ENCODE measurements around the gene ZNF730. TPM values are rescaled to one million over a fixed set of nuclear protein-coding genes. Genes with fewer than 3 reads are reported as not detected.

Gene ZNF730
- total and polyA plus RNA-seq, 9 of the 15 experiments (the other 6 are each of a cell fraction or from before 2014, with no cell fraction given) = 0.28 to 2.0 (median 0.56) TPM

GRCh38 chr19:23098988-23099387 lies 17.8 kb upstream of the ZNF730 start (continued):
- no peak for TF ChIP-seq ZNF395 (CRISPR knock-in tag; IDR thresholded peaks at IDR 0.05)
- TF ChIP-seq NCOA1 (IDR thresholded peaks at IDR 0.05; ENCODE audit: low read depth) = peak; percentile 36; the same call in 1 of the 2 replicates
- TF ChIP-seq, protein P1, sequence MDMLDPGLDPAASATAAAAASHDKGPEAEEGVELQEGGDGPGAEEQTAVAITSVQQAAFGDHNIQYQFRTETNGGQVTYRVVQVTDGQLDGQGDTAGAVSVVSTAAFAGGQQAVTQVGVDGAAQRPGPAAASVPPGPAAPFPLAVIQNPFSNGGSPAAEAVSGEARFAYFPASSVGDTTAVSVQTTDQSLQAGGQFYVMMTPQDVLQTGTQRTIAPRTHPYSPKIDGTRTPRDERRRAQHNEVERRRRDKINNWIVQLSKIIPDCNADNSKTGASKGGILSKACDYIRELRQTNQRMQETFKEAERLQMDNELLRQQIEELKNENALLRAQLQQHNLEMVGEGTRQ (CRISPR knock-in tag; IDR thresholded peaks at IDR 0.05) = no peak
- TF ChIP-seq SETDB1 (IDR thresholded peaks at IDR 0.05; ENCODE audit: low read length) = no peak
- TF ChIP-seq DLX4 (CRISPR knock-in tag; IDR thresholded peaks at IDR 0.05) = no peak
- TF ChIP-seq, protein P2, sequence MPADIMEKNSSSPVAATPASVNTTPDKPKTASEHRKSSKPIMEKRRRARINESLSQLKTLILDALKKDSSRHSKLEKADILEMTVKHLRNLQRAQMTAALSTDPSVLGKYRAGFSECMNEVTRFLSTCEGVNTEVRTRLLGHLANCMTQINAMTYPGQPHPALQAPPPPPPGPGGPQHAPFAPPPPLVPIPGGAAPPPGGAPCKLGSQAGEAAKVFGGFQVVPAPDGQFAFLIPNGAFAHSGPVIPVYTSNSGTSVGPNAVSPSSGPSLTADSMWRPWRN (IDR thresholded peaks at IDR 0.05; ENCODE audit: low read depth) = no peak

DNA sequence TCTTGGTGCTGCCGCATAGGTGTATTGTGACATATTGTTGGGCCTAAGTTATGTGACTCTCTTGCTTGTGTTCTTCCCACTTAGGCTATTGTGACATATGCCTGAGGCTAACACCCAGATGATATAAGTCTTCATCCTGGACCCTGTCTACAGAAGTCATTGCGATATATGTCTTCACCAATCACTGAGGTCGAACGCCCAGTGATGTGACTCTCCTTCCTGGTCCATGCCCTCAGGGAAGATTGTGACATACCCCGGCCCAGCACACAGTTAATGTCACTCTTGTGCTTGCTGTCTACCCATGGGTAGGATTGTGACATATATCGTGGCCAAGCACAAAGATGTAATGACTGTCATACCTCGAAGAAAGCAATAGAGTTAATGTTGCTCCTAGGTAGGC lies 16.9 kb upstream of the ZNF730 start:
- Histone ChIP-seq H3K9me1 (ENCODE audit: control insufficient read depth, insufficient read depth, low read length) (no peaks in the 10 kb centered on the region), H3K36me3 (ENCODE audit: control insufficient read depth, insufficient read depth, low read length) (no peaks in the 10 kb centered on the region), H3K4me1 (replicated peaks in 1 of 2; ENCODE audit: control insufficient read depth in 2 of 2, insufficient read depth in 2 of 2, low read length in 2 of 2) (no peaks in the 10 kb centered on the region), H3K9me3 (replicated peaks; ENCODE audit: control insufficient read depth, insufficient read depth, low read depth, low read length) (peaks cover 2% of the 10 kb centered on the region; the same call in 1 of the 2 replicates), H4K20me1 (replicated peaks; ENCODE audit: control insufficient read depth, insufficient read depth, low read length) (no peaks in the 10 kb centered on the region), H3K27me3 (ENCODE audit: control insufficient read depth in 2 of 2, insufficient read depth in 2 of 2, low read length in 2 of 2) (no peaks in the 10 kb centered on the region), H3K4me3 (no peak overlapping the region), H3K4me2 (ENCODE audit: insufficient read depth, low read length) (no peak overlapping the region), H3K27ac (ENCODE audit: extremely low read depth, low read depth, low read length) (no peak overlapping the region), H2AFZ (ENCODE audit: low read depth, low read length) (no peak overlapping the region), H3K9ac (ENCODE audit: insufficient read depth in 1 of 2, low read depth in 2 of 2, low read length in 2 of 2) (no peak overlapping the region), H3K79me2 (ENCODE audit: control insufficient read depth, insufficient read depth, low read length) (no peaks in the 10 kb centered on the region)
- ChIA-PET POLR2A (no interaction called here), CTCF (ENCODE audit: low intra/inter-chr PET ratio) (no interaction called here)
- BruUV-seq (replicated peaks) = no TSS peak
- WGBS (ENCODE audit: insufficient coverage, low coverage, missing lambda C conversion rate) = 12% methylated on average over 7 of the region's 7 CpGs
- ATAC-seq (no peak), DNase-seq (ENCODE audit: extremely low read depth in 1 of 4, low spot score in 3 of 4) (no peak), FAIRE-seq (no peak)
- intact Hi-C loops (cut with micrococcal nuclease) = no loop called here
- in situ Hi-C loops (cut with MboI) = no loop called here
- TF ChIP-seq RCOR1 (IDR thresholded peaks at IDR 0.05; ENCODE audit: borderline replicate concordance in 1 of 2, low read depth in 2 of 2, low read length in 2 of 2) = no peak
- no peak for TF ChIP-seq PHF8 (IDR thresholded peaks at IDR 0.05; ENCODE audit: borderline replicate concordance, low read length)
- TF ChIP-seq ZNF140 (CRISPR knock-in tag; IDR thresholded peaks at IDR 0.05) = no peak
- no peak for TF ChIP-seq ZBTB43 (CRISPR knock-in tag; IDR thresholded peaks at IDR 0.05)
- no peak for TF ChIP-seq TSHZ1 (CRISPR knock-in tag; IDR thresholded peaks at IDR 0.05)
- TF ChIP-seq SNRNP70 (optimal IDR thresholded peaks at IDR 0.05; ENCODE audit: low read depth, low read length) = no peak
